PFSK-1 (cell line): ENCODE measurements around the gene SNX5.
A peak's percentile ranks its signal among the peaks of the same experiment; 100 is the strongest.

ENCODE experiments used
- FOXP2 ChIP-seq: optimal IDR thresholded peaks from 2 replicates; pipeline ENCODE3; 2011; ENCODE audit warnings: borderline replicate concordance, control low read depth, inconsistent platforms; ENCODE audit not compliant: insufficient read depth; ENCODE audit errors: extremely low read length, extremely low read depth
- POLR2AphosphoS5 ChIP-seq: IDR thresholded peaks from 2 replicates; pipeline ENCODE4 v1.6.1; 2012; ENCODE audit warnings: low read depth, mild to moderate bottlenecking, control low read depth, low read length, moderate library complexity
- SIN3A ChIP-seq: IDR thresholded peaks from 2 replicates; pipeline ENCODE4 v1.6.1; 2012; ENCODE audit warnings: mild to moderate bottlenecking, low read length, moderate library complexity, borderline replicate concordance; ENCODE audit not compliant: insufficient read depth
- TAF1 ChIP-seq: IDR thresholded peaks from 2 replicates; pipeline ENCODE4 v1.6.1; 2012; ENCODE audit warnings: low read length, control low read depth, borderline replicate concordance; ENCODE audit not compliant: insufficient read depth
- TF ChIP-seq, protein P1 (sequence below), 2 experiments: IDR thresholded peaks; 2 replicates each; pipeline versions ENCODE4 v1.6.1 to v1.8.0; 2011 to 2012; ENCODE audit warnings: low read depth in 2 of 2, low read length in 2 of 2, control low read depth in 1 of 2, inconsistent platforms in 1 of 2, mild to moderate bottlenecking in 1 of 2, moderate library complexity in 1 of 2; ENCODE audit not compliant: insufficient read depth in 1 of 2

SNX5 gene

DNA sequence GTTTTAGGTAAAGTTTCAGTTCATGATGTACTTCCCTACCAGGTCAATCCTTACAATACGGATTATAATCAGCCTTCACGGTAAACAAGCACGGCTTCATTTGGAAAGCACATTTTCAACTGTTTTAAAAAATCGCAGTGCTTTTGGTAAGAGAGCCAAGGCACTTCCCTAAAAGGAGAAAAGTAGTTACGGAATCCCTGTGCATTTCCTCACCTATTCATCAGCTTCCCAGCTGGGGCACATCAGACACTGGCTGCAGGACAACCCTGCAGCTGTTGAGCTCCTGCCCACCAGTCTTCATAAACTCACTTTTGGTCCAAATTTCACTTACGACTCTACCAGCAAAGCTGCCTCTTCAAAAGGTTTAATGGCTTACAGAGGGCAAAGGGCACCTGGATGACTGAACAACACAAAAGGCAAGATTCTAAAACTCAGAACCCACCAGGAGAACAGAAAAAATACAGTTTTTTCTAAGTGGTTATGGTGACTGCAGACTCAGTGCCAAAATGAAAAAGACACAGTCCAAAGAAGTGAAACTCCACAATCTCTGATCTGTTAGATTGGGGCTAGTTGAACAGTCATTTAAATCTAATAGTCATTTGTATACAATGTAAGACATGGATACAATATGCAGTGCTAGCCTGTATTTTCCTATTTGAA lies 7.5 kb downstream of the SNX5 start:
- TF ChIP-seq SIN3A (no peak), TAF1 (no peak), POLR2AphosphoS5 (no peak), FOXP2 (no peak)
- TF ChIP-seq, protein P1, sequence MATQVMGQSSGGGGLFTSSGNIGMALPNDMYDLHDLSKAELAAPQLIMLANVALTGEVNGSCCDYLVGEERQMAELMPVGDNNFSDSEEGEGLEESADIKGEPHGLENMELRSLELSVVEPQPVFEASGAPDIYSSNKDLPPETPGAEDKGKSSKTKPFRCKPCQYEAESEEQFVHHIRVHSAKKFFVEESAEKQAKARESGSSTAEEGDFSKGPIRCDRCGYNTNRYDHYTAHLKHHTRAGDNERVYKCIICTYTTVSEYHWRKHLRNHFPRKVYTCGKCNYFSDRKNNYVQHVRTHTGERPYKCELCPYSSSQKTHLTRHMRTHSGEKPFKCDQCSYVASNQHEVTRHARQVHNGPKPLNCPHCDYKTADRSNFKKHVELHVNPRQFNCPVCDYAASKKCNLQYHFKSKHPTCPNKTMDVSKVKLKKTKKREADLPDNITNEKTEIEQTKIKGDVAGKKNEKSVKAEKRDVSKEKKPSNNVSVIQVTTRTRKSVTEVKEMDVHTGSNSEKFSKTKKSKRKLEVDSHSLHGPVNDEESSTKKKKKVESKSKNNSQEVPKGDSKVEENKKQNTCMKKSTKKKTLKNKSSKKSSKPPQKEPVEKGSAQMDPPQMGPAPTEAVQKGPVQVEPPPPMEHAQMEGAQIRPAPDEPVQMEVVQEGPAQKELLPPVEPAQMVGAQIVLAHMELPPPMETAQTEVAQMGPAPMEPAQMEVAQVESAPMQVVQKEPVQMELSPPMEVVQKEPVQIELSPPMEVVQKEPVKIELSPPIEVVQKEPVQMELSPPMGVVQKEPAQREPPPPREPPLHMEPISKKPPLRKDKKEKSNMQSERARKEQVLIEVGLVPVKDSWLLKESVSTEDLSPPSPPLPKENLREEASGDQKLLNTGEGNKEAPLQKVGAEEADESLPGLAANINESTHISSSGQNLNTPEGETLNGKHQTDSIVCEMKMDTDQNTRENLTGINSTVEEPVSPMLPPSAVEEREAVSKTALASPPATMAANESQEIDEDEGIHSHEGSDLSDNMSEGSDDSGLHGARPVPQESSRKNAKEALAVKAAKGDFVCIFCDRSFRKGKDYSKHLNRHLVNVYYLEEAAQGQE (IDR thresholded peaks at IDR 0.05; ENCODE audit: insufficient read depth in 1 of 2, low read depth in 2 of 2, low read length in 2 of 2), result no peak

DNA sequence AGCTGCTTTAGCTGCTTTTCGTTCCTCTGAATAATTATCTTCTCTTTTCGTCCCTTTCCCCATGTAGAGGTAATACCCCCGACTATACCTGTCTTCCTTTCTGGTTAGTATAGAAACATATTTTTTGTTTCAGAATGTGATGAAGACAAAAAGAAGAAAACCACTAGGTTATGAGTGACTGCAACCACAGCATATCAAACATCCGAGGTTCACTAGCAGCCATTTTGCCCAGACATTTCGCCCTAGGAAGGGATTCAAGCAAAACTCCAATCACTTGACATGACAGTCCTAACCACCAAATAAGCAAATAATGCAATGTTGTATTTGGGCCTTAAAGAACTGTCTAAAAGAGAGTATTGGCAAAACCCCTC lies 9.4 kb downstream of the SNX5 start:
- no peak for TF ChIP-seq SIN3A

DNA sequence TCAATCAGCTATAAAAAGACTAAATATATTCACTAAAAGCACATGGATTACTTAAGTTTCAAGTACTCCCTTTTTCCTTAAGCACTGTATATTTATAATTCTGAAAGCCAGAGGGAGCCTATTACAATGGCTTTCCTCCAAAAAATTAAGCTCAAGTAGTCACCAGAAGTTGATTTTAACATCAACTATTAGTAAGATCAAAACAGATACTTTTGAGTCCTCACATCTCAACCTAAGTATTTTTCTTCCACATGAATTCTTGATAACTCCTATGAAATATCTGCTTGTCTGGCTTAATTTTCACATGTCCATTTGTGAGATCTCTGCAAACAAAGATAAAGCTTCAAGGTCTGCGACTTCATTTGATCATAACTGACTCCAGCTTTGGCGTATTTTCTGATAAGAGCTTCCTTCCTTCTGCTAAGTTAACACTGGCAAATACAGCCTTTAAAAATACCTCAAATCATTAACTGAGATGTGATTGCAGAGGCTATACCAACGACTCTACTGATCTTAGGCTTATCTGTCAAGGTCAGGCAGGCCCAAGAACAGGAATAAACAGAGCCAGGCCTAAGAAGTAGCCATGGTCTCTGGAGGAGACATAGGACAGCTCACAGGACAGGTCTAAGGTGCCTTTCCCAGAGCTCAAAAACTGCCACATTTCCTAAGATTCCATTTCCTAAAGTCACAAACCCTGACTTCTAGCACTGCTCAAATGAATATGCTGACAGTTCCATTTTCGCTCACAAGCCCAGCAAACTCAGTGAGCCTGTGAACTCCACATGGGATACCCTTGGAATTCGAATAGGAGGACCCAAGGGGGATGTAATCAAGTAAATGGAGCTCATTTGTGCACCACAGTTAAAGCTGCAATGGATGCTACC lies 10.0 kb downstream of the SNX5 start:
- TF ChIP-seq SIN3A (no peak), POLR2AphosphoS5 (0 out of 2 replicates have a peak, but pooled peaks have one; percentile 26)

DNA sequence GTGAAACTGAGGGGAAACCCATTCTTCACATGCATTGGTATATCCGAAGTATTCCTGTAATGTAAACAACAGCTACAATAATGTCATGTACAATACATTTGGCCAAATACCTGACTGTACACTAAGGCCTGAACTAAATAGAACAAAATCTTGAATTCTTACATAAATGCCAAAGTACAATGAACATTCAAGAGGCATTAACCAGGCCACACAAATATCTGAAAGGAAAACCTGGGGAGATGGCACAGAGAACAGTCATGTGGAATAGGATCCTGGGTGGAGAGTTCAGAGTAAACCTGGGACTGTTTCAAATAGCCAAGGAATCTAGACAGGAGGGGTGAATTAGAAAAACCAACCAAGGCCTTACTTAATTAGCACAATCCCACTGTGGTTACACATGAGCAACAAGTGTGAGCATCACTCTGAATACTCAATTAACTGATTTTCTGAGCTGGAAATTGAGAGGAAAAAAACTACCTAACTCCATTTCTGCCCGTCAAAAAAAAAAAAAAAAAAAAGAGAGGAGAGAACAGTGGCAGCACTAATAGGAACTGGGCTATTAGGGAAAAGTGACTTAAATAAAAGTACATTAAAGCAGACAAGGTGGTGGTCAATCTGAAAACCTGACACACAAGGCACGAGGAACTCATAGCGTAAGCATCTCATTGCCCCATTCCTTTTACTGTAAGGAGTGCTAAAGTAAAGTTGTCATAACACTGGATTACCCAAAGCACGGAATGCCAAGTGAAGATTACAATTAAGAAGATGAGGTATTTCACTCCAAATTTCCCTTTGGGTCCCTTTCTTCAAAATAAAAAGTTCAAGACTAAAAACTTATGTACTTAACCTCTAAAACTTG lies 10.9 kb downstream of the SNX5 start:
- TF ChIP-seq FOXP2 (no peak), POLR2AphosphoS5 (no peak), TAF1 (no peak), SIN3A (no peak)
- TF ChIP-seq, protein P1 (IDR thresholded peaks at IDR 0.05; ENCODE audit: insufficient read depth in 1 of 2, low read depth in 2 of 2, low read length in 2 of 2), result no peak

GRCh38 chr20:17956099-17956685 lies 12.4 kb downstream of the SNX5 start:
- TF ChIP-seq FOXP2, result no peak
- TF ChIP-seq POLR2AphosphoS5, result no peak
- TF ChIP-seq, protein P1 (IDR thresholded peaks at IDR 0.05; ENCODE audit: insufficient read depth in 1 of 2, low read depth in 2 of 2, low read length in 2 of 2), result no peak
- no peak for TF ChIP-seq SIN3A
- TF ChIP-seq TAF1, result no peak

DNA sequence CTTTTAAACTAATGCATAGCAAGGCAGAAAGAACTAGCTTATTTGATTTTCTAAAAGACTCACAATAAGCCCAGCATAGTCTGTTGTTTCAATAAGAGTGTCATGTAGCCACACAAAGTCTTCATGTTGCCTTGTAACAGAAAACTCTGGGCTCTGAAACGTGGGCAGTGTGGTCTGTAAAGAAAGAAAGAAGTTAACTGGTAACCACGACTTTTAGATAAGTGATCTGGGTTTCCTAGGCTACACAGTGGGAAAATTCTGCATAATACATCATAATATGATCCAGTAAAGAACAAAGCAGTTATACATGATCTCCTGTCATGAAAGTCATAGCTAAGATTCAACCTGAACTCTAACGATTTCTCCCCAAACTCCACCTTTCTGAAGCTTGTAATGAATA lies 13.3 kb downstream of the SNX5 start:
- no peak for TF ChIP-seq FOXP2
- TF ChIP-seq, protein P1 (IDR thresholded peaks at IDR 0.05; ENCODE audit: insufficient read depth in 1 of 2, low read depth in 2 of 2, low read length in 2 of 2), result no peak
- no peak for TF ChIP-seq POLR2AphosphoS5
- TF ChIP-seq TAF1, result no peak
- no peak for TF ChIP-seq SIN3A
